Measurements from ENCODE around the gene DMRTA2.

DMRTA2 gene

DNA sequence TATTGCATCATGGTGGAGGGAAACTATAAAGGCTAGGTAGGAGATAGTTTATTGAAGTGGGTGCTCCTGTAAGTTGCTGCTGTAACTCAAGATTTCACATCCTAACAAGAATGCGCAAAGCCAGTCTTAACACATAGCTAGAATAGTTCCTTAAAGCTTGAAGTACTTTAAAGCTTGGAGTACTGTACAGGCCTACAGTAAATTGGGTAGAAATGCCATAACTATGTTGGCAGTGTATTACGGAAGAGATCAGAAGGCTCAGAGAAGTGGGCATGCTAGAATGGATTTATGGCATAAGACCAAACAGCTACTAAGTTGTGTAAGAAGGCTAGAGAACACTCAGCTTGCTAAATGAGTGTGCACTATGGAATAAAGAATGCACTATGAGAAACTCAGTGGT is 44.5 kb downstream of the DMRTA2 start:
- H3K27me3 ChIP-seq (ENCODE audit: low read length): no peaks in the 10 kb centered on the region
- no peak overlapping the region for H3K9ac ChIP-seq (ENCODE audit: low read length)
- H3K9me3 ChIP-seq (ENCODE audit: insufficient read depth, low read length): peaks cover 4% of the 10 kb centered on the region; the same call in 1 of the 2 replicates
- no peaks in the 10 kb centered on the region for H3K79me2 ChIP-seq (ENCODE audit: insufficient read depth, low read length)
- no peaks in the 10 kb centered on the region for H3K36me3 ChIP-seq (ENCODE audit: low read length)
- no peak overlapping the region for H2AFZ ChIP-seq (ENCODE audit: low read depth, low read length, severe bottlenecking)
- H3F3A ChIP-seq (ENCODE audit: insufficient read depth): no peaks in the 10 kb centered on the region
- no peaks in the 10 kb centered on the region for H3K9me2 ChIP-seq (replicated peaks; ENCODE audit: insufficient read depth, low read length)
- H3K4me2 ChIP-seq (ENCODE audit: low read depth, low read length, poor library complexity, severe bottlenecking): no peak overlapping the region
- TF ChIP-seq, protein P1, sequence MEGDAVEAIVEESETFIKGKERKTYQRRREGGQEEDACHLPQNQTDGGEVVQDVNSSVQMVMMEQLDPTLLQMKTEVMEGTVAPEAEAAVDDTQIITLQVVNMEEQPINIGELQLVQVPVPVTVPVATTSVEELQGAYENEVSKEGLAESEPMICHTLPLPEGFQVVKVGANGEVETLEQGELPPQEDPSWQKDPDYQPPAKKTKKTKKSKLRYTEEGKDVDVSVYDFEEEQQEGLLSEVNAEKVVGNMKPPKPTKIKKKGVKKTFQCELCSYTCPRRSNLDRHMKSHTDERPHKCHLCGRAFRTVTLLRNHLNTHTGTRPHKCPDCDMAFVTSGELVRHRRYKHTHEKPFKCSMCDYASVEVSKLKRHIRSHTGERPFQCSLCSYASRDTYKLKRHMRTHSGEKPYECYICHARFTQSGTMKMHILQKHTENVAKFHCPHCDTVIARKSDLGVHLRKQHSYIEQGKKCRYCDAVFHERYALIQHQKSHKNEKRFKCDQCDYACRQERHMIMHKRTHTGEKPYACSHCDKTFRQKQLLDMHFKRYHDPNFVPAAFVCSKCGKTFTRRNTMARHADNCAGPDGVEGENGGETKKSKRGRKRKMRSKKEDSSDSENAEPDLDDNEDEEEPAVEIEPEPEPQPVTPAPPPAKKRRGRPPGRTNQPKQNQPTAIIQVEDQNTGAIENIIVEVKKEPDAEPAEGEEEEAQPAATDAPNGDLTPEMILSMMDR (IDR thresholded peaks at IDR 0.05; ENCODE audit: insufficient read depth, low read length, poor library complexity, severe bottlenecking): no peak
- no peak for TF ChIP-seq EZH2phosphoT487 (conservative IDR thresholded peaks at IDR 0.05; ENCODE audit: low read length)
- H3K27ac ChIP-seq (ENCODE audit: low read depth, low read length): no peak overlapping the region
- H3K4me3 ChIP-seq (ENCODE audit: insufficient read depth, low read length, poor library complexity, severe bottlenecking): no peak overlapping the region
- no peaks in the 10 kb centered on the region for H4K20me1 ChIP-seq (ENCODE audit: low read depth, low read length)

DNA sequence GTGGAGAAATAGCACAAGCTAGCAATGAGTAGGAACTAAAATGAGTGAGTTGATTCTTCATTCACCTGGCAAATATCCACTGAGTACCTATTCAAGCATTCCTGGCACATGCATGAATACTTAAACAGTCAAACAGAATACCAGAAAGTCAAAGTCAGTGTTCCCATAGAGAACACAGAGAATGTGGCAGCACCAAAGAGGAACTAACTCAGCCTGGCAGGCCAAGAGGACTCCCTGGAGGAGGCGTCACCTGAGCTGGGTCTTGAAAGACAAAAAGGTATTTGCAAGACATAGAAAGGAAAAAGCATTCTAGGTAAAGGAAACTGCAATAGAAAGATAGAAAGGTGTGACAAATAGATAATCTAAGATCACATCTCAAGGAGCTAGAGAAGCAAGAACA is 49.7 kb downstream of the DMRTA2 start:
- Histone ChIP-seq H4K20me1 (ENCODE audit: low read depth, low read length) (no peaks in the 10 kb centered on the region), H3K4me3 (ENCODE audit: insufficient read depth, low read length, poor library complexity, severe bottlenecking) (no peak overlapping the region), H3K79me2 (ENCODE audit: insufficient read depth, low read length) (no peaks in the 10 kb centered on the region), H3K4me2 (ENCODE audit: low read depth, low read length, poor library complexity, severe bottlenecking) (no peak overlapping the region), H3K36me3 (ENCODE audit: low read length) (no peaks in the 10 kb centered on the region), H3K9me2 (replicated peaks; ENCODE audit: insufficient read depth, low read length) (no peaks in the 10 kb centered on the region), H3K9ac (ENCODE audit: low read length) (no peak overlapping the region), H3K9me3 (ENCODE audit: insufficient read depth, low read length) (peaks cover 4% of the 10 kb centered on the region; the same call in 1 of the 2 replicates), H3K27me3 (ENCODE audit: low read length) (no peaks in the 10 kb centered on the region), H3F3A (ENCODE audit: insufficient read depth) (no peaks in the 10 kb centered on the region), H2AFZ (ENCODE audit: low read depth, low read length, severe bottlenecking) (no peak overlapping the region), H3K27ac (ENCODE audit: low read depth, low read length) (no peak overlapping the region)
- TF ChIP-seq EZH2phosphoT487 (conservative IDR thresholded peaks at IDR 0.05; ENCODE audit: low read length): no peak
- TF ChIP-seq, protein P1 (IDR thresholded peaks at IDR 0.05; ENCODE audit: insufficient read depth, low read length, poor library complexity, severe bottlenecking): no peak

DNA sequence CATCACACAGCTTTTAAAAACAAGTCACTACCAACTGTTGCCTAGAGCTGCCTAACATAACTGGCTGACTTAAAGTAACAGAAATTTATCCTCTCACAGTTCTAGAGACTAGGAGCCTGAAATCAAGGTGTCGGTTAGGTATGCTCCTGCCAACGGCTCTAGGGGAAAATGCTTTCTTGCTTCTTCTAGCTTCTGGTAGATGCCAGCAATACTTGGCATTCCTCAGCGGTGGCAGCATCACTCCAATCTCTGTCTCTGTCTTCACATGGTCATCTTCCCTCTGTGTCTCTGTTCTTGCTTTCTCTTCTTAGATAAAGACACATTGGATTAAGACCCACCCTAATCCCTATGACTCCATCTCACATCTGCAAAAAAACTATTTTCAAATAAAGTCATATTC is 51.5 kb downstream of the DMRTA2 start:
- Histone ChIP-seq H3K27me3 (ENCODE audit: low read length) (no peaks in the 10 kb centered on the region), H3K36me3 (ENCODE audit: low read length) (no peaks in the 10 kb centered on the region), H3K9me2 (replicated peaks; ENCODE audit: insufficient read depth, low read length) (no peaks in the 10 kb centered on the region), H3F3A (ENCODE audit: insufficient read depth) (no peaks in the 10 kb centered on the region), H2AFZ (ENCODE audit: low read depth, low read length, severe bottlenecking) (no peak overlapping the region), H3K79me2 (ENCODE audit: insufficient read depth, low read length) (no peaks in the 10 kb centered on the region), H3K27ac (ENCODE audit: low read depth, low read length) (no peak overlapping the region), H4K20me1 (ENCODE audit: low read depth, low read length) (no peaks in the 10 kb centered on the region), H3K9ac (ENCODE audit: low read length) (no peak overlapping the region), H3K4me2 (ENCODE audit: low read depth, low read length, poor library complexity, severe bottlenecking) (no peak overlapping the region), H3K4me3 (ENCODE audit: insufficient read depth, low read length, poor library complexity, severe bottlenecking) (no peak overlapping the region), H3K9me3 (ENCODE audit: insufficient read depth, low read length) (peaks cover 4% of the 10 kb centered on the region; the same call in 1 of the 2 replicates)
- TF ChIP-seq, protein P1 (IDR thresholded peaks at IDR 0.05; ENCODE audit: insufficient read depth, low read length, poor library complexity, severe bottlenecking): no peak
- TF ChIP-seq EZH2phosphoT487 (conservative IDR thresholded peaks at IDR 0.05; ENCODE audit: low read length): no peak

Data from SU-DHL-6 (cell line).